ENCODE measurements around the gene ANKMY1. TPM values are rescaled to one million over a fixed set of nuclear protein-coding genes. Genes with fewer than 3 reads are reported as not detected.

The ANKMY1 gene
- total and polyA plus RNA-seq, 2 of the 13 experiments (the other 11 are each of a cell fraction or from before 2014, with no cell fraction given) = 11.7 to 18.8 TPM

GRCh38 chr2:240604291-240604938 is 46.6 kb upstream of the ANKMY1 start (continued):
- TF ChIP-seq, protein P1, sequence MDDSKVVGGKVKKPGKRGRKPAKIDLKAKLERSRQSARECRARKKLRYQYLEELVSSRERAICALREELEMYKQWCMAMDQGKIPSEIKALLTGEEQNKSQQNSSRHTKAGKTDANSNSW (CRISPR knock-in tag; IDR thresholded peaks at IDR 0.05; ENCODE audit: borderline replicate concordance) = 0 out of 2 replicates have a peak, but pooled peaks have one; percentile 15
- TF ChIP-seq, protein P2, sequence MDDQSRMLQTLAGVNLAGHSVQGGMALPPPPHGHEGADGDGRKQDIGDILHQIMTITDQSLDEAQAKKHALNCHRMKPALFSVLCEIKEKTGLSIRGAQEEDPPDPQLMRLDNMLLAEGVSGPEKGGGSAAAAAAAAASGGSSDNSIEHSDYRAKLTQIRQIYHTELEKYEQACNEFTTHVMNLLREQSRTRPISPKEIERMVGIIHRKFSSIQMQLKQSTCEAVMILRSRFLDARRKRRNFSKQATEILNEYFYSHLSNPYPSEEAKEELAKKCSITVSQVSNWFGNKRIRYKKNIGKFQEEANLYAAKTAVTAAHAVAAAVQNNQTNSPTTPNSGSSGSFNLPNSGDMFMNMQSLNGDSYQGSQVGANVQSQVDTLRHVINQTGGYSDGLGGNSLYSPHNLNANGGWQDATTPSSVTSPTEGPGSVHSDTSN (CRISPR knock-in tag; IDR thresholded peaks at IDR 0.05; ENCODE audit: borderline replicate concordance) = no peak
- peak; percentile 66; the same call in 1 of the 2 replicates for TF ChIP-seq TBX2 (CRISPR knock-in tag; IDR thresholded peaks at IDR 0.05; ENCODE audit: borderline replicate concordance)
- TF ChIP-seq MBNL3 (CRISPR knock-in tag; conservative IDR thresholded peaks at IDR 0.05) = no peak
- TF ChIP-seq GLI4 (CRISPR knock-in tag; IDR thresholded peaks at IDR 0.05; ENCODE audit: borderline replicate concordance) = no peak
- TF ChIP-seq SIX4 (CRISPR knock-in tag; IDR thresholded peaks at IDR 0.05) = no peak
- TF ChIP-seq RFXAP (CRISPR knock-in tag; IDR thresholded peaks at IDR 0.05; ENCODE audit: borderline replicate concordance) = 0 out of 2 replicates have a peak, but pooled peaks have one; percentile 41
- 0 out of 2 replicates have a peak, but pooled peaks have one; percentile 51 for TF ChIP-seq MIXL1 (CRISPR knock-in tag; IDR thresholded peaks at IDR 0.05)
- no peak for TF ChIP-seq ZNF225 (CRISPR knock-in tag; IDR thresholded peaks at IDR 0.05)
- TF ChIP-seq KAT7 (CRISPR knock-in tag; IDR thresholded peaks at IDR 0.05; ENCODE audit: borderline replicate concordance) = peak; percentile 80
- TF ChIP-seq USF2 (IDR thresholded peaks at IDR 0.05; ENCODE audit: low read depth, low read length) = no peak
- TF ChIP-seq USF2 (CRISPR knock-in tag; IDR thresholded peaks at IDR 0.05; ENCODE audit: borderline replicate concordance) = no peak; the same call in 1 of the 2 replicates
- peak; percentile 59 for TF ChIP-seq ZBTB33 (CRISPR knock-in tag; IDR thresholded peaks at IDR 0.05)
- no peak; the same call in 1 of the 2 replicates for TF ChIP-seq GFI1 (CRISPR knock-in tag; IDR thresholded peaks at IDR 0.05; ENCODE audit: borderline replicate concordance)
- TF ChIP-seq, protein P3, sequence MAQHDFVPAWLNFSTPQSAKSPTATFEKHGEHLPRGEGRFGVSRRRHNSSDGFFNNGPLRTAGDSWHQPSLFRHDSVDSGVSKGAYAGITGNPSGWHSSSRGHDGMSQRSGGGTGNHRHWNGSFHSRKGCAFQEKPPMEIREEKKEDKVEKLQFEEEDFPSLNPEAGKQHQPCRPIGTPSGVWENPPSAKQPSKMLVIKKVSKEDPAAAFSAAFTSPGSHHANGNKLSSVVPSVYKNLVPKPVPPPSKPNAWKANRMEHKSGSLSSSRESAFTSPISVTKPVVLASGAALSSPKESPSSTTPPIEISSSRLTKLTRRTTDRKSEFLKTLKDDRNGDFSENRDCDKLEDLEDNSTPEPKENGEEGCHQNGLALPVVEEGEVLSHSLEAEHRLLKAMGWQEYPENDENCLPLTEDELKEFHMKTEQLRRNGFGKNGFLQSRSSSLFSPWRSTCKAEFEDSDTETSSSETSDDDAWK (CRISPR knock-in tag; IDR thresholded peaks at IDR 0.05) = no peak
- no peak for TF ChIP-seq CEBPZ (IDR thresholded peaks at IDR 0.05; ENCODE audit: low read length)
- TF ChIP-seq KLF13 (CRISPR knock-in tag; IDR thresholded peaks at IDR 0.05) = no peak
- peak; percentile 82 for TF ChIP-seq SKI (IDR thresholded peaks at IDR 0.05; ENCODE audit: partially characterized antibody)
- no peak; the same call in 1 of the 2 replicates for TF ChIP-seq ZNF605 (CRISPR knock-in tag; IDR thresholded peaks at IDR 0.05)

Measured in HepG2 (cell line).